Measurements from ENCODE around the gene PLXNA4.

Gene PLXNA4

DNA sequence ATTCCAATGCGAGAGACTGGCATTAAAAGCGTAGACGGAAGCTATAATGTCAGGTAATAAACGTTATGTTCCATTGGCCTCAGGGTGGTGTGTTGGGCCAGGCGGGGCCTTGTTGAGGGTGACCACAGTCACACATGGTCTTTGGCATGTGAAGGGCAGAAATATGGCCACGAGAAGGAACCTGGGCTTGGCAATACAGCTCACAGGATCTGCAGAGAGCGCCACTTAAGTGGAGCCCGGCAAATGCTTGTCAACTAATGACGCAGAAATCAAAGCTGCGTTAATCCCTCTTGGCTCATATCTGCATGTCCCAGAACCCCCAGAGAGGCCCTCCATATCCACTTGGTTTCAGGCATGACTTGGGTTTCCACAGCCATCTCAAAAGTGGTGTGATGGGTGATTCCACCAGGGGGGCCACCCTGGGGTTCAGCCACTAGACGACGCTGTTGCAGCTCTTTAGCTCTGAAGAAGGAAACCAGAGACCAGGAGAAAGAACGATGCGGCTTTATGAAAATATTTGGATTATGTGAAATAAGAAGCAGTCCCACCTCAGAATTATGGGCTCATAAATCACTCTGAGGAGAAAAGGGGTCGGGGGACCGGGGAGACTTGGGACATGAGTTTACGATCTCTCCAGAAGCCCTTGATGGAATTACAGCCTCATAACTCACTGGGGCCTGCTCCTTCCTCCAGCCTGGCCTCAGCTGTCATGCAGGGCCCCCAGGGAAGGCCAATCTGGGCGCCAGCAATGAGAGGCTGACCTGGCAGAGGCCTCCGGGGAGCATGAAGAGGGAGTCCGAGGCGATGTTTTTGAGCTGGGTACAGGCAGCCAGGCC lies 462.5 kb downstream of the PLXNA4 start:
- no peak for DNase-seq (ENCODE audit: low read depth)

DNA sequence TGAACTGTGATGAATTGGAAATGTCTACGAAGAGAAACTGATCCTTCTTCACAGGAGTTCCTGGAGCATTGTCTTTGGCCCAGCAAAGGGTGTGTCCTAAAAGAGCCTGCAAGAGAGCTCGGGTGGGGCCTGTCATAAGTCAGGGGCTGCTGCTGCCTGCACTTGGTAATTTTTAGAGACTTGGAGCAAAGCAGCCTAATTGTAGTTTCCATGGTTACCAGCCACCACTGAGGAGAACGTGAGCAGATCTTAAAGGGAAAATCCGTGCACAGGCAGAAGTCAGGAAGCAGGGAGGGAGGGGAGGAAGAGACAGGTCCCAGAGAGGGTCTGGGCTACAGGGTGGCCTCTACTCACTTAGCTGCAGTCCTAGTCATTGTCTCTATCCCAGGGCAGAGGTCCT lies 463.6 kb downstream of the PLXNA4 start:
- no peak for DNase-seq (ENCODE audit: low read depth)

DNA sequence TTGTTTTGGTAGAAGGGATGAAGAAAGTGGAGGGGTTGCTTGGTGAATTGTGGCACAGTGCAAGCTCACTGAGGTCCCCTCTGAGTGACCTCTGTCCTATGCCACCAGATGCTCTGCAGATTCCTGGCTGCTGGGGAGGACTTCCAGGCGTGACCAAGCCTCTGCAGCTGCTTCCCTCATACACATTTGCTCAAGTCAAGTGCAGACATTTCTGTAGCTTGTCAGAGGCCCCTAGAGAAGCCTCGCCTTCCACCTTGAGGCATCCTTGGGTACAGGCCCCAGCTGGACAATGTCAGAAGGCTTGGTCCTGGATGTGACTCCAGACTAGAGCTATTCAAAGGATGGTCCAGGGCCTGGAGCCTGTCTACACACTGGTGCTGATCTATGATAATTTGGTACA lies 464.2 kb downstream of the PLXNA4 start:
- DNase-seq (ENCODE audit: low read depth), result no peak

DNA sequence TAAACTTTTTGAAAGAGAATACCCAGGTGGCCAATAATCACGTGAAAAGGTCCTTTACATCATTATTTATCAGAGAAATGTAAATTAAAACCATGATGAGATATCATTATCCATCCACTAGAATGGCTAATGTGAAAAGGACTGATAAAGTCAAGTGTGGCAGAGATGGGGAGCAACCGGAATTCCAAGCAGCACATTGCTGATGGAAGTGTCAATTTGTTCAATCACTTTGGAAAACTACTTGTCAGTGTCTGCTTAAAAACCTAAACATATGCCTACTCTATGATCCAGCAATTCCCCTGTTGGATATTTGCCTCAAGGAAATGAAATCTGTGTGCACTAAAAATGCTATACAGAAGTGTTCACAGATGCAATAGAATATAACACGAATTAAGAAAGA lies 465.6 kb downstream of the PLXNA4 start:
- no peak for DNase-seq (ENCODE audit: low read depth)

DNA sequence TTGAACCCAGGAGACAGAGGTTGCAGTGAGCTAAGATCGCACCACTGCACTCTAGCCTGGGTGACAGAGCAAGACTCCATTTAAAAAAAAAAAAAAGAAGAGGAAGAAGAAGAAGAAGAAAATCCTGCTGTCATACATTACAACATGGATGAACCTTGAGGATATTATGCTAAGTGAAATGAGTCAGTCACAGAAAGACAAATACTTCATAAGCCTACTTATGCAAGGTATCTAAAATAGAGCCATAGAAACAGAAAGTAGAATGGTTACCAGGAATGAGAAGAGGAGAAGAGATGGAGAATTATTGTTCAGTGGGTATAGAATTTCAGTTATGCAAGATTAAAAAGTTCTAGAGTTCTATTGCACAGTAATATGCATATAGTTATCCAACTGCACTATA lies 466.5 kb downstream of the PLXNA4 start:
- no peak for DNase-seq (ENCODE audit: low read depth)

DNA sequence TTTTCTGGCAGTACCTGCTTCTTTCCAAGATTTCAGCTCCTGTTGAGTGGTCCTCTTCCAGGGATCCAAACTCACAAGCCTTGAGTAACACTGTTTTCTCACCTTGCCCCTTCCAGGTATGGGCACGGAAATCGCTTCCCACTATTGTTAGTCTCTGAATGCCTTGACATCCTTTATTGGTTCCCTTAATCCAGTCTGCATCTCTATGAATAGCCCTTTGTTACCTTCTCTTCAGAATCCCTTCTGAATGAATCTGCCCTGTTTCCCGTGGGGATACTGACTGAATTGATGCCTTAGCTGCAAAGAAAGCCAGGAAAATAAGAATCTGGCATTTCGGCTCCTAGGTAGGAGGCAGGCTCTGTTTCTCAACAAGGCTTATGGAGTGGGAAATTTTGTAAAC lies 467.7 kb downstream of the PLXNA4 start:
- no peak for DNase-seq (ENCODE audit: low read depth)

DNA sequence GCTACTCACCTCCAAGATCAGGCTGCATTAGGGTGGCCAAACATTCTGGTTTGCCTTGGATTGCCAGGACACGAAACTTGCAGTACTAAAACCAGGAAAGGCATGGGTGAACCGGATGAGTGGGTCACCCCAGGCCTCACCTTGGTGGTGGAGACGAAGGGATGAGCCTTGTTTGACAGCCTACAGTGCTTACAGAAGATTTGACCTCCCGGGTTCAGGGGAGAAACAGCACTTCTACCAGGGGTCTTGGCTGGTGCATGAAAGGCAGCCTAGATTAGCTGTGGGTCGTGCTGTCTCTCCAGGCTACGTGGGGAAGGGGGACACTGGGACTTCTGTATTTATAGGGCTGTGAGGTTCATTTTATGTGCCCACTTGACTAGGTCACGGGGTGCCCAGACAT lies 469.8 kb downstream of the PLXNA4 start:
- DNase-seq (ENCODE audit: low read depth), result no peak

DNA sequence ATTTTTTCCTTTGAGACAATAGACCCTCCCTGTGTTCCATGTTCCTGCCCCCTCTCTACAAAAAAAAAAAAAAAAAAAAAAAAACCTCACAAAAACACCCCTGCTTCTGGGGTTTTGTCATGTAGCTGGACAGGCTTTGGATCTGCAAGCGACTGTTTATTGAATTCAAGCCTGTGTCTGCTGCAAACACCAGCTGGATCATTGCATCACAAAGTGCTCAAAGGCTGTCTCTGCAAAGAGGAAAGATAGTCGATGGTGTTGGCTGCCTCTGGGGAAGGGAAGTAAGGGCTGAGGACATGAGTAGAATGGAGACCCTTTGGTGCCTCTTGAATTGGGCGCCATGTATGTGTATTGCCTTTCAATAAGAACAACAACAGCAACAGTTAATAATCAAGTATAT lies 471.2 kb downstream of the PLXNA4 start:
- no peak for DNase-seq (ENCODE audit: low read depth)

DNA sequence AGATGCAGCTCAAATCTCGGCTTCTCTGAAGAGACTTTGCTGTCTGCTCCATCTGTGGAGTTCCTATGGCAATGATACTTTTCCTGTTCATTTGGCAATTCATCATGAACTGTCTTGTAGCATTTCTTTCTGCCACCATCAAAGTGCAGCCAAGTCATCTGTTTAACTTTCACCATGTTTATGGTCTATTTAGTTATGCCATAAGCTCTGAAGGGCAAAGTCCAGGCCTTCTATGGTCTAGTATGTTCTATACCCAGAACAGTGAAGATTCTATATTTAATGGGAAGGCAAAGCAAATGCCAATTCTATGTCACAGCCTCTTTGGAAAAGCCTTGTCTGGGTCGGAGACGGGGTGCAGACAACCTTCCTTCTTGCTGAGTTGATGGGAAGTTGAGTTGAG lies 472.6 kb downstream of the PLXNA4 start:
- DNase-seq (ENCODE audit: low read depth), result no peak

DNA sequence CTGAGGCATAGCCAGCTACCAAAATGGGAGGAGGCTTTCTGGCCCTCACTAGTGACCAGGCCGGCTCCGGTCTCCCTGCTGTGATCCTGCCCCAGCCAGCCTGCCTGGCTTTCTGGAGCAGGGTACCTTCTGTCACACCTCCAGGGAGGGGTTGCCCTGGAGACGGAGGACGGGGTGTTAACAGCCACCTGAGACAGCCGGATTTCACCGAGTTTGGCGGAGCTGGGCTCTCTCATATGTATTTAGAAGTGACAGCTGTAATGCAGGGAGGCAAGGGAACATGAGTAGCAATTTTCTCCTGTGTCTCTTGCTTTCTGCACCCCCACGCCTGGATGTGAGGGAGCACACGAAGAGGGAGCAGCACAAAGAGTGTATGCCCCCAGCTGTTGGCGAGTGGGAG lies 473.3 kb downstream of the PLXNA4 start:
- no peak for DNase-seq (ENCODE audit: low read depth)

DNA sequence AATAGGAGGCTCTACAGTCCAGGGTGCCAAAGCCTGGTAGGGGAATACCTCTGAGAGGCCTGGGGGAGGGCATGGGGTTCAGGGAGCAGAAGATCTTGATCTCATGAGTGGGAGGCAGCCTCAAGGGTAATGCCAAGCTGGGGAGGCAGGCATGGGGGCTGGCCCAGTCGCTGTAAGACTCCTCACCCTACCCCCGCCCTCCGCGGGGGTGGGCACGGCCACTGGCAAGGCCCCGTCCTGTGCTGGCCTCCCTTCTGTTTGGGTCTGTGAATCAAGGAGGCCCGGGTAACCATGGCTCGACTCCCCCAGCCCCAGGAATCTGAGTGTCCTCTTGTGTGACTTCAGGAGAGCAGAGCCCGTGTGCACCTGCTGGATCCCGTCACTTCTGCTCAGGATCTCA lies 473.9 kb downstream of the PLXNA4 start:
- DNase-seq (ENCODE audit: low read depth), result no peak

DNA sequence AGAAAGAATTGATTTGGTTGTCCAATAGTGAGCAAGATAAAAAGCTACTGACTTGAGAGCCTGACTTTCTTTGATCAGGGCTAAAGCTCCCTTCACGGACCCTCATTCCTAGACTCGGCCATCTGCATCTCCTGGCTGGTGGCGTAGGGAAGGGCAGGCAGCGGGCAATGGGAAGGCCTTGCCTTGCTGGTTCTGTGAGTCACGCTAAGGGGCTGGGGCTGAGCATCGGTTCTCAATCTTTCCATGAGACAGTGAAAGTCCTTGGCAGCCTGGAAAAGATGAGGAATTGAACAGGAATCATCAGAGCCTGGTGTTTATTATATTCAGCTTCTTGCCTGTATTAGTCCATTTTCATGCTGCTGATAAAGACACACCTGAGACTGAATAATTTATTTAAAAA lies 475.3 kb downstream of the PLXNA4 start:
- DNase-seq (ENCODE audit: low read depth), result no peak

DNA sequence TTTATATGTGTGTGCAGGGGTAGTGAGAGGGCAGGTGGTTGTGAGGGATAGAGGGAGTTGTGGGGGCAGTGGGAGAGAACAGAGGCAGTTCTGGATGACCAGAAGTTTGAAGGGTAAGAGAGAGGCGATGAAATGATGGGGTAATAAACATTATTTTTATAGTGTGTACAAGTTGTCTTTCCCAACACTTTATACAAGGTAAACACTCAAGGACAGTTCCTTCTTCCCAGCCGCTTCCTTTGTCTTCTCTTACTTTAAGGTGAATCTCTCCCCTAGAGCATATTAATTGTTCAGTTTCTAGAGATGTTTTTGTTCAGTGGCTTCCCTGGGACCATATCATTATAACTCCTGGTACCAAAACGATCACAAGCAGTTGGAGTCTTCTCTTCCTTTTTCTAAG lies 475.8 kb downstream of the PLXNA4 start:
- no peak for DNase-seq (ENCODE audit: low read depth)

DNA sequence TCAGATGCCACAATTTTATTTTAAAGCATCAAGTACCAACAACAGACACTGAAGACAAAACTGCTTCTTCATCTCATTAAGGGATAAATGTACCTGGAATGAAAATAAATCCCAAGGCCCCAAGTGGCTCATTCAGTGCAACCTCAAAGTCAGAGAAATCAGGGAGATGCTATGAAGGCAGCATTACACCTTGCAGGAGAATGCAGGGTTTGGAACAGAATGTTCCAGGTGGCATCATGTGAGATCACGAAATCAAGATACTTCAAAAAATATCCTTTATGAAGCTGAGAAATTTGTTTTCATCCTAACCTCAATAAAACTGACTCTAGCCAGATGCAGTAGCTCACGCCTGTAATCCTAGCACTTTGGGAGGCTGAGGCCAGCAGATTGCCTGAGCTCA lies 477.1 kb downstream of the PLXNA4 start:
- DNase-seq (ENCODE audit: low read depth), result no peak

DNA sequence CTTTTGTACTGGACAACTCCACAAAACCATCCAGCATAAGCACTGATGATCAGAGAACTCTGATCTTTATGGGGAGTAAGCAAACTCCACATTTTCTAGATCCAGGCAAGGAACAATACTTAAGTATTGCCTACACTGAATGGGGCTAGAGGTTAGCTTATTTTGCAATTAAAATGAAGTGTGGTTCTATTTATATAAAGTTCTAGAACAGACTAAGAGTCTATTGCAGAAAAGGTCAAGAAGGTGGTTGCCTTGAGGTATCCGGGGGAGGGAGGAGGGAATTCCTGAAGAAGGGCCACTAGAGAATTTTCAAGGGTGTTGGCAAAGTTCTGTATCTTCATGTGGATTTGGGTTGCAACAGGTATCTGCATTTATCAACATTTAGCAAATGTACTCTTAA lies 477.9 kb downstream of the PLXNA4 start:
- no peak for DNase-seq (ENCODE audit: low read depth)

DNA sequence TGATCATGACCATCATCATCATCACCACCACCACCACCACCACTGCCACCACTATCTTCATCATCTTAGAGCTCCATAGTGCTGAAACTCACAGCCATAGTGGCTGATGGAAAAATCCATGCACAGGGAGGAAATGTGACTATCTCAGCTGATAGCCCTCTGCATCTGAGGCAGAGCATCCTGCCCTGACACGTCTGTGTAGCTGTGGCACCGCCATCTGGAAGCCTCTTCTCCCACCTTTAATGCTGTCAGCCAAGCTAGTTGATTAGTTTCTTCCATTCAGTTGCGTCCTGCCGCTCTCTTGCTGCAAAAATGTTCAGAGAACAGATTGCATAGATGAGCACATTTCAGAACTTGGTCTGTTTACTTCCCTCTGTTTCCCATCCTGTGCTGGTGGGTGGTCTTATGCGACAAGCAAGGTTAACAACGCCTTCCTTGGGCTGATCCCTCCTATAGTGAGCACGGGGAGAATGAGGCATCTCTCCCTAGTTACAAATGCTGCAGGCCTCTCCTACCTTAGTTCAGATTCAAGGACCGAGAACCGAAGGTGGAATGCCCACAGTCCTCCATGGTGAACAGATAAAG lies 478.6 kb downstream of the PLXNA4 start:
- DNase-seq (ENCODE audit: low read depth), result no peak

DNA sequence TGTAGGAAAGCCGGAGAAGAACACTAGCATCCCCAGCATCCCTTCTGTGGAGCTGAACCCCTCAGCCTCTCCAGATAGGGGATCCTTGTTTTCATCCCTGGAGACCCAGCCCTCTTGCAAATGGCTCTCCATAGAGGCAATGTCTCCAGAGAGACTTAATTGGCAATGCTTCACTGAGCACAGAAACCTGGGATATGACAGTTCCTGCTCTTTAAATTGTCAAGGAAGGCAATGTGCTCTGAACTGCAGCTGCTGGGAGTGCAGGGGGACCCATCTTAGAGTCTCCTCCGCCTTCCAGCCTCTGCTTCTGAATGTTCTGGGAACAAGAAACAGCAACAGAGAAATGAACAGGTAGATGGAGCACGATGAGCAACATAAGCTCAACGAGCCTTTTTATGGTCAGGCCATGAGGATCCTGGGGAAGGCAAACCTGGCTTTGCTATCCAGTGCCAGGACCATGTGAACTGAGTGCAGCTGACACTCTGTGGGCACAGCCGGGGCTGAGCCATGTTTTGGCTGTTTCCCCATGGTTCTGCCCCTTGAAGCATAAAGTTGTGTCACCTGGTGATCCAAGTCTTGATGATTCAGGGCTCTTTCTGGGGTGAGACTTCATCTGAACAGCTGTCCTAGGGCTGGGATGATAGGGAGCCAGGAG lies 481.0 kb downstream of the PLXNA4 start:
- DNase-seq (ENCODE audit: low read depth), result no peak

DNA sequence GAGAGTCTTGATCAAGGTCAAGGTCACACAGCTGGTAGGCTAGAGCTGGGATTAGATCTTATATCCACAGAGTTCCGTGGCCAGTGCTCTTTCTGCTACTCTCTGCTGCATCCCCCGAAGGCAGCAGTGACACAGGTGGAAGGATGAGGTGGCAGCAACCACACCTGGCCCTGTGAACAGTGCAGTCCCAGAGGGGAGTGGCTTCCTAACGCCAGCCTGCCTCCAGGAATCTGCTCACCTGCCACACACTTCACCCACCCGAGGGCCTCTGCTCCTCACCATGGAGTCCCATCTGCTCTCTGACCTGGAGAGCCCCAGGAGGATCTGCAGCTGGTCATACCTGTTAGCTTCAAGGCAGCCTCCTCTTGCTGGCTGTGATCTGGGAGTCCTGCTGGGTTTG lies 484.2 kb downstream of the PLXNA4 start:
- DNase-seq (ENCODE audit: low read depth), result no peak

DNA sequence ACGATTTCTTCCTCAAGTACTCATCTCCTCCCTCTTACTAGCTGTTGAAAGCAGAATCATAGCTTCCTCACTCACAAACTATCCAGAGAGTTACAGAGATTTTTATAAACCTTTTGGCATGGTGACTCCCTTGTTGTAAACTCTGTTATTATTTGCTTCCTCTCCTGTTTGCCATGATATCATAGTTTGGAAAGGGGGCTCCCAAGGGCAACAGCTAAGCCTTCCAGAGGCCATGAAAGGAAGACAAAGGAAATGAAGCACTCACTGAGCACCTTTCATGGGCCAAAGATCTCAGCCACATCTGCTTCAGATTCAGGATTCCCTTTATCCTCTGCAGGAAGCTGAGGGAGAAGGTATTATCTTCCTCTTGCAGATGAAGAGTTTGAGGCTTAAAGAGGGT lies 484.6 kb downstream of the PLXNA4 start:
- no peak for DNase-seq (ENCODE audit: low read depth)

DNA sequence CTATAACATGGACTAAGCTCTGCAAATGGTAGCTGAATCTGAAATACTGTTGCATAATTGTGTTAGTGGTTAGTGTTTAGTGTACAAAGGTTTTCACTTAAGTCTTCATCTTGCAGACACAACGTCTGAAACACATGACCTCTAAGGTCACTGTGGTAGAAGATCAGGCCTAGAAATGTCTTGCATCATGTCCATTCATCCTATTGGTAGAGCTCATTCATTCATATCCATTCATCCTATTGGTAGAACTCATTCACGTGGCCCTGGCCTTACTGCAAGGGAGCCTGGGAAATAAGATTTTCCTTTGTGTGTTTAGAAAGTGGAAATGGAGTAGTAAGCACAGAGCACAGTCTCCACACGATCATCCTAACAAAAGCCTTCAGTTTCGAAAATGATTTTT lies 485.8 kb downstream of the PLXNA4 start:
- DNase-seq (ENCODE audit: low read depth), result no peak

DNA sequence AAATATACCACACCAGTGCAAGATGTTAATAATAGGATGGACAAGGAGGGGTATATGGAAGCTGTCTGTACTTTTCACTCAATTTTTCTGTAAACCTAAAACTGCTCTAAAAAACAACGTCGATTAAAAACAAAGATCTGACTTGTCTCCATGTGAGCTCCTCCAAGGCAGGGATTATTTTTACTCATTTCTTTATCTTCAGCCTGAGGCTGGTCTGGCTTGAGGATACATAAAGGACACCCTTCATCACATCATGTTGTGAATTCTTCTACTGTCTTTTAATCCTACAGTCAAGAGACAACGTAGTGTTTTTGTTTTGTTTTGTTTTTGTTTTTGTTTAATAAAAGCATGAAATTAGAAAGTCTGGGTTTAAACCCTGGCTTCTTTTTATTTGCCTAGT lies 486.9 kb downstream of the PLXNA4 start:
- DNase-seq (ENCODE audit: low read depth), result no peak

DNA sequence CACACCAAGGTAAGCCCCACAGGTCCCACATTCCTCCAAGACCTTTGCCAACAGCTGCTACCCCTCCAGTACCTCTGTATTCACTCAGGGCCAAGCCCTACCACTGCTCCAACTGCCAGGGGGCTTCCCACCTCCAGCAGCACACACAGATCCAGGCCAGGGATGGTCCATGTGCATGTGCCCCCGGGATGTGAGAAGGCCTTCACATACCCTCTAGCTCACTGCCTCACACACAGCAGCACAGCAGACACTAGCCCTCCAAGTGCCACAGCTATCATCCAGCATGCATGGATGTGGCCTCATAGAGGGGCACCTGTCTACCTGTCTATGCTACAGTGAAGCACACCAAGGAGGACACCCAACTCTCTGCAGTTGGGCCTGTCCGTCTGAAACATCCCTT lies 488.8 kb downstream of the PLXNA4 start:
- DNase-seq (ENCODE audit: low read depth), result no peak

DNA sequence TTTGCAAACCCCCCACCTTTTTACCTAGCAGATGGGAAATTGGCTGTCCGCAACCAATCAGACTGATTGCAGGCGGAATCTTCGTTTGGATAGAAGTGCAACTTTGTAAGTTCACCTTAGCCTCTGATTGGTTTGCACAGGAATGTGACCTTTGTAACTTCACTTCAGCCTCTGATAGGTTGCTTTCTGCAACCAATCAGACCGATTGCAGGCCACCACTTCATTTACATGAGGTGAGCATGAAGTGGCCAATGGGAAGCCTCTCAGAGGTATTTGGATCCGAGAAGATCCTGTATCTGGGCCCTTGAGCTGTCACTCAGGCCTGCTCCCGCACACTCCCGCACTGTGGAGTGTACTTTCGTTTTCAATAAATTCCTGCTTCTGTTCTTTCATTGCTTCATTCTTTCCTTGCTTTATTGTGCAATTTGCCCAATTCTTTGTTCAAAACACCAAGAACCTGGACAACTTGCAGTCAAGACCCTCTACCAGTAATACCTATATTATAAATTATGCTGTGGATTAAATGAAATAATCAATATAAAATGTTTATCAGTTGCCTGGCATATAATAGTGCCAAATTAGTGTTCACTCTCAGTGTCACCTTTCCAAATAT lies 491.4 kb downstream of the PLXNA4 start:
- DNase-seq (ENCODE audit: low read depth), result no peak
